Smooth muscle cell (in vitro differentiated cells): ENCODE data around the gene RASA3. TPM values are rescaled to one million over a fixed set of nuclear protein-coding genes. Genes with fewer than 3 reads are reported as not detected.
"Not testable (repeated sequence)": the region's sequence is repeated elsewhere in the genome, so short reads cannot be mapped to it uniquely, and the experiment has no call there.

Source experiments
- DNase-seq: peaks from one replicate; lab custom pipeline; 2025; ENCODE audit not compliant: unreplicated experiment; lab: John Stamatoyannopoulos, UW
- H2AFZ ChIP-seq: fragments of 200-600 bp; sonication (generic); 2 replicates; pipeline ENCODE4 v1.6.0; 2016; ENCODE audit warnings: antibody characterized with exemption, low read depth, mild to moderate bottlenecking
- H3F3A ChIP-seq: fragments of 200-600 bp; sonication (generic); 2 replicates; pipeline ENCODE4 v1.6.0; 2017; ENCODE audit warnings: antibody characterized with exemption, low read depth
- H3K27ac ChIP-seq: fragments of 200-600 bp; sonication (generic); 2 replicates; pipeline ENCODE4 v1.5.1; 2016; ENCODE audit warnings: low read depth, mild to moderate bottlenecking
- H3K27me3 ChIP-seq: fragments of 200-600 bp; sonication (generic); 2 replicates; pipeline ENCODE4 v1.6.1; 2016; ENCODE audit warnings: low read depth, mild to moderate bottlenecking
- H3K36me3 ChIP-seq: fragments of 200-600 bp; sonication (generic); 2 replicates; pipeline ENCODE4 v1.5.1; 2016; ENCODE audit warnings: low read depth
- H3K4me1 ChIP-seq: fragments of 200-600 bp; sonication (generic); 2 replicates; pipeline ENCODE4 v1.5.1; 2016; ENCODE audit warnings: low read depth
- H3K4me2 ChIP-seq: fragments of 200-600 bp; sonication (generic); 2 replicates; pipeline ENCODE4 v1.6.0; 2016; ENCODE audit warnings: mild to moderate bottlenecking
- H3K4me3 ChIP-seq: fragments of 200-600 bp; sonication (generic); 2 replicates; pipeline ENCODE4 v1.5.1; 2016; ENCODE audit warnings: mild to moderate bottlenecking
- H3K79me2 ChIP-seq: fragments of 200-600 bp; sonication (generic); 2 replicates; pipeline ENCODE4 v1.6.0; 2016; ENCODE audit warnings: low read depth, mild to moderate bottlenecking
- H3K9ac ChIP-seq: fragments of 200-600 bp; sonication (generic); 2 replicates; pipeline ENCODE4 v1.6.0; 2016; ENCODE audit warnings: low read depth
- H3K9me3 ChIP-seq: fragments of 200-600 bp; sonication (generic); replicated peaks from 2 replicates; pipeline ENCODE4 v1.5.1; 2016; ENCODE audit warnings: low read depth
- H4K20me1 ChIP-seq: fragments of 200-600 bp; sonication (generic); 2 replicates; pipeline ENCODE4 v1.6.0; 2016; ENCODE audit warnings: low read depth
- CTCF ChIP-seq: fragments of 200-600 bp; sonication (generic); IDR thresholded peaks from 2 replicates; pipeline ENCODE4 v1.5.1; 2017; ENCODE audit warnings: borderline replicate concordance, mild to moderate bottlenecking, antibody characterized with exemption; ENCODE audit not compliant: insufficient read depth, poor library complexity, severe bottlenecking
- WGBS: methylation state at CpG from one replicate; pipeline ENCODE4 v1.1.7; 2016; ENCODE audit warnings: low lambda C conversion rate; 5-methylcytosine and 5-hydroxymethylcytosine counted together
- polyA plus RNA-seq: library from polyadenylated mRNA; unstranded; fragments of >200 nt; fragmentation: Nextera tagmentation; extraction: Ambion mirVana; gene quantifications from 2 replicates; pipeline ENCODE4 v1.2.1, GENCODE V29; 2016
- total RNA-seq: library from RNA; depleted of rRNA; stranded (reverse); fragments of >200 nt; gene quantifications from 2 replicates; pipeline ENCODE4 v1.2.3, GENCODE V29; 2014

RASA3 gene
- total and polyA plus RNA-seq, 2 experiments from 2014 or later: 21.3 to 26.8 TPM

- H3K9me3 ChIP-seq: no peaks in the 10 kb centered on the region
- no peak overlapping the region for H2AFZ ChIP-seq
- peaks cover 90% of the 10 kb centered on the region for H4K20me1 ChIP-seq
- no peak for DNase-seq
- no peak overlapping the region for H3K4me3 ChIP-seq
- no peaks in the 10 kb centered on the region for H3K36me3 ChIP-seq
- peak overlapping the region; percentile 89 for H3K4me2 ChIP-seq
- H3K4me1 ChIP-seq: peaks cover 34% of the 10 kb centered on the region
- H3F3A ChIP-seq: peaks cover 5% of the 10 kb centered on the region
- H3K27me3 ChIP-seq: no peaks in the 10 kb centered on the region
- no peak for TF ChIP-seq CTCF
- H3K27ac ChIP-seq: peak overlapping the region; percentile 35
- no peak overlapping the region for H3K9ac ChIP-seq
- H3K79me2 ChIP-seq: peaks cover 85% of the 10 kb centered on the region
- 95% methylated on average over 20 of the region's 21 CpGs for WGBS
Measured at GRCh38 chr13:114126789-114127472, 5.5 kb downstream of the RASA3 start.

- H2AFZ ChIP-seq, H3K27me3 ChIP-seq, H3F3A ChIP-seq, H3K27ac ChIP-seq, H3K4me3 ChIP-seq, H3K9ac ChIP-seq, H3K36me3 ChIP-seq, H3K9me3 ChIP-seq, DNase-seq, H3K4me2 ChIP-seq: not testable (repeated sequence)
- peaks cover 89% of the 10 kb centered on the region for H3K79me2 ChIP-seq
- H3K4me1 ChIP-seq: peaks cover 31% of the 10 kb centered on the region
- WGBS: 99% methylated on average over 10 of the region's 14 CpGs
- H4K20me1 ChIP-seq: peaks cover 89% of the 10 kb centered on the region
Measured at GRCh38 chr13:114126086-114126485, 6.3 kb downstream of the RASA3 start.

- no peak overlapping the region for H3K27ac ChIP-seq
- DNase-seq: no peak
- peaks cover 31% of the 10 kb centered on the region for H3K4me1 ChIP-seq
- peaks cover 13% of the 10 kb centered on the region for H3F3A ChIP-seq
- no peaks in the 10 kb centered on the region for H3K36me3 ChIP-seq
- 100% methylated on average over 15 of the region's 19 CpGs for WGBS
- no peak overlapping the region for H3K9ac ChIP-seq
- H3K79me2 ChIP-seq: peaks cover 91% of the 10 kb centered on the region
- peaks cover 86% of the 10 kb centered on the region for H4K20me1 ChIP-seq
- no peak for TF ChIP-seq CTCF
- no peak overlapping the region for H2AFZ ChIP-seq
- no peaks in the 10 kb centered on the region for H3K27me3 ChIP-seq
- H3K4me2 ChIP-seq: no peak overlapping the region
- no peaks in the 10 kb centered on the region for H3K9me3 ChIP-seq
- no peak overlapping the region for H3K4me3 ChIP-seq
Measured at GRCh38 chr13:114125589-114125988, 6.8 kb downstream of the RASA3 start.

GRCh38 chr13:114124921-114125320 is 7.5 kb downstream of the RASA3 start:
- WGBS: 57% methylated on average over 9 of the region's 9 CpGs
- no peak overlapping the region for H3K27ac ChIP-seq

More at GRCh38 chr13:114124921-114125320, 7.5 kb downstream of the RASA3 start:
- no peak overlapping the region for H2AFZ ChIP-seq
- no peak for DNase-seq
- no peak overlapping the region for H3K4me2 ChIP-seq
- peaks cover 27% of the 10 kb centered on the region for H3K4me1 ChIP-seq
- peaks cover 79% of the 10 kb centered on the region for H4K20me1 ChIP-seq
- H3K79me2 ChIP-seq: peaks cover 86% of the 10 kb centered on the region
- no peaks in the 10 kb centered on the region for H3K9me3 ChIP-seq
- H3K36me3 ChIP-seq: no peaks in the 10 kb centered on the region
- no peak for TF ChIP-seq CTCF
- H3K9ac ChIP-seq: no peak overlapping the region
- H3K4me3 ChIP-seq: no peak overlapping the region
- peaks cover 15% of the 10 kb centered on the region for H3F3A ChIP-seq
- no peaks in the 10 kb centered on the region for H3K27me3 ChIP-seq
